ENCODE results near the gene TNRC6C. TPM values are rescaled to one million over a fixed set of nuclear protein-coding genes. Genes with fewer than 3 reads are reported as not detected.

TNRC6C gene
- total RNA-seq, 1 donor from 2014 or later, result 24.6 TPM

GRCh38 chr17:78041386-78042179 lies 83.1 kb downstream of the TNRC6C start:
- intact Hi-C loops (cut with micrococcal nuclease), result no loop called here
- DNase-seq, result no peak
- no peak overlapping the region for H3K27ac Mint-ChIP-seq
- TF ChIP-seq CTCF (IDR thresholded peaks at IDR 0.05), result no peak
- no peaks in the 10 kb centered on the region for H3K9me3 Mint-ChIP-seq
- ATAC-seq (ENCODE audit: low read depth), result no peak
- H3K4me1 Mint-ChIP-seq, result peaks cover 4% of the 10 kb centered on the region
- no peaks in the 10 kb centered on the region for H3K27me3 Mint-ChIP-seq
- ChIA-PET POLR2A (interaction anchor here (0.9 kb wide), 1 partner anchor 83 kb away, joined by 3 read pairs; the partner anchor contains the start of gene TNRC6C), CTCF (interaction anchor here (0.9 kb wide), 1 partner anchor 24 kb away, joined by 3 read pairs; no protein-coding TSS in a partner anchor)
- H3K4me3 Mint-ChIP-seq, result peak overlapping the region; percentile 74
- peaks cover 53% of the 10 kb centered on the region for H3K36me3 Mint-ChIP-seq (ENCODE audit: low read depth)

GRCh38 chr17:78042542-78042941 lies 84.0 kb downstream of the TNRC6C start:
- TF ChIP-seq CTCF (IDR thresholded peaks at IDR 0.05), result no peak
- ChIA-PET POLR2A (no interaction called here), CTCF (interaction anchor here (0.9 kb wide), 1 partner anchor 25 kb away, joined by 3 read pairs; no protein-coding TSS in a partner anchor)
- intact Hi-C loops (cut with micrococcal nuclease), result no loop called here
- peaks cover 4% of the 10 kb centered on the region for H3K4me1 Mint-ChIP-seq
- H3K27ac Mint-ChIP-seq, result no peak overlapping the region
- no peaks in the 10 kb centered on the region for H3K27me3 Mint-ChIP-seq
- no peak for ATAC-seq (ENCODE audit: low read depth)
- no peak for DNase-seq
- no peak overlapping the region for H3K4me3 Mint-ChIP-seq
- H3K9me3 Mint-ChIP-seq, result no peaks in the 10 kb centered on the region
- peaks cover 48% of the 10 kb centered on the region for H3K36me3 Mint-ChIP-seq (ENCODE audit: low read depth)

- no peak for TF ChIP-seq CTCF (IDR thresholded peaks at IDR 0.05)
Observed at GRCh38 chr17:78043031-78043430, 84.5 kb downstream of the TNRC6C start.

GRCh38 chr17:78044280-78044835 lies 85.9 kb downstream of the TNRC6C start:
- H3K36me3 Mint-ChIP-seq (ENCODE audit: low read depth), result peaks cover 45% of the 10 kb centered on the region
- no peak overlapping the region for H3K4me3 Mint-ChIP-seq
- no peak for TF ChIP-seq CTCF (IDR thresholded peaks at IDR 0.05)
- H3K27ac Mint-ChIP-seq, result no peak overlapping the region
- ChIA-PET POLR2A (no interaction called here), CTCF (no interaction called here)
- no peak for DNase-seq
- peaks cover 4% of the 10 kb centered on the region for H3K4me1 Mint-ChIP-seq
- no peaks in the 10 kb centered on the region for H3K9me3 Mint-ChIP-seq
- no peaks in the 10 kb centered on the region for H3K27me3 Mint-ChIP-seq
- no peak for ATAC-seq (ENCODE audit: low read depth)
- intact Hi-C loops (cut with micrococcal nuclease), result no loop called here

More at GRCh38 chr17:78043031-78043430, 84.5 kb downstream of the TNRC6C start:
- ATAC-seq (ENCODE audit: low read depth), result no peak
- Mint-ChIP-seq H3K27ac (no peak overlapping the region), H3K4me1 (peaks cover 4% of the 10 kb centered on the region), H3K9me3 (no peaks in the 10 kb centered on the region), H3K4me3 (no peak overlapping the region), H3K36me3 (ENCODE audit: low read depth) (peaks cover 43% of the 10 kb centered on the region), H3K27me3 (no peaks in the 10 kb centered on the region)
- ChIA-PET CTCF (no interaction called here), POLR2A (no interaction called here)
- intact Hi-C loops (cut with micrococcal nuclease), result no loop called here
- DNase-seq, result no peak

GRCh38 chr17:78045316-78045715 lies 86.8 kb downstream of the TNRC6C start:
- Mint-ChIP-seq H3K4me3 (no peak overlapping the region), H3K27me3 (no peaks in the 10 kb centered on the region), H3K27ac (no peak overlapping the region), H3K36me3 (ENCODE audit: low read depth) (peaks cover 53% of the 10 kb centered on the region), H3K9me3 (no peaks in the 10 kb centered on the region), H3K4me1 (peaks cover 3% of the 10 kb centered on the region)
- CTCF ChIA-PET, result no interaction called here
- DNase-seq (no peak), ATAC-seq (ENCODE audit: low read depth) (no peak)
- POLR2A ChIA-PET, result no interaction called here
- TF ChIP-seq CTCF (IDR thresholded peaks at IDR 0.05), result no peak
- intact Hi-C loops (cut with micrococcal nuclease), result no loop called here

Measured in activated B cell treated with CpG ODN at 0.5 μM for 24 hours (primary cell).